ENCODE measurements around the gene SETD5.

DNA sequence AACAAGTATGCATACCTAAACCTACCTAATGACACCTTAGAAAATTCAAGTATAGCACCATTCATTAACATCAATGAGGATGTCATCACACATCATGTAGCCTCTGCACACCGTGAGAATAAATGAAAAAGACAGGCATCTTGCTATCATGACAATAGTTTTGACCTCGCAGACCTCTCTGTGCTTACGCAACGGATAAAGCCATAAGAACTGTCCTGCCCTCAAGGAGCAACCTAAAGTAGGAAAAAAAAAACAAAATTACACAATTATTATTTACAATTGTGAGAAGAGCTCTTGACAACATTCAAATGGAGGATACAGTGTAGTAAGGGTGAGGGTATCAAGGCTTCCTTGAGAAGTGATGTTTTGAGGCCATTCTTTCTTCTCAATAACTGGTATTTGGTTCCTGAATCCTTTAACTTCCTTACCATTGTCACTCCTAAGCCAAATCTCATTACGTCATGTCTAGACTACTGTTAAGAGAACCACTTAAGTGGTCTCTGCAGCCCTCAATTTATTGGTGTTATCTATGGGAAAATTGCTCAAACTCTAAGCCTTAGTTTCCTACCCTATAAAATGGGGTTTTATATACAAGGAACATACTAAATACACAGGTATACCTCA, 7.0 kb upstream of the SETD5 start:
- TF ChIP-seq, protein P1, sequence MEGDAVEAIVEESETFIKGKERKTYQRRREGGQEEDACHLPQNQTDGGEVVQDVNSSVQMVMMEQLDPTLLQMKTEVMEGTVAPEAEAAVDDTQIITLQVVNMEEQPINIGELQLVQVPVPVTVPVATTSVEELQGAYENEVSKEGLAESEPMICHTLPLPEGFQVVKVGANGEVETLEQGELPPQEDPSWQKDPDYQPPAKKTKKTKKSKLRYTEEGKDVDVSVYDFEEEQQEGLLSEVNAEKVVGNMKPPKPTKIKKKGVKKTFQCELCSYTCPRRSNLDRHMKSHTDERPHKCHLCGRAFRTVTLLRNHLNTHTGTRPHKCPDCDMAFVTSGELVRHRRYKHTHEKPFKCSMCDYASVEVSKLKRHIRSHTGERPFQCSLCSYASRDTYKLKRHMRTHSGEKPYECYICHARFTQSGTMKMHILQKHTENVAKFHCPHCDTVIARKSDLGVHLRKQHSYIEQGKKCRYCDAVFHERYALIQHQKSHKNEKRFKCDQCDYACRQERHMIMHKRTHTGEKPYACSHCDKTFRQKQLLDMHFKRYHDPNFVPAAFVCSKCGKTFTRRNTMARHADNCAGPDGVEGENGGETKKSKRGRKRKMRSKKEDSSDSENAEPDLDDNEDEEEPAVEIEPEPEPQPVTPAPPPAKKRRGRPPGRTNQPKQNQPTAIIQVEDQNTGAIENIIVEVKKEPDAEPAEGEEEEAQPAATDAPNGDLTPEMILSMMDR (IDR thresholded peaks at IDR 0.05; ENCODE audit: low read depth, low read length, poor library complexity, severe bottlenecking): no peak
- TF ChIP-seq EZH2phosphoT487 (IDR thresholded peaks at IDR 0.05; ENCODE audit: borderline replicate concordance, low read length): no peak

All from DOHH2 (cell line).